Epidermal melanocyte (primary cell): Measurements from ENCODE around the gene CELF1.

Experiments used
- DNase-seq: peaks from one replicate; pipeline ENCODE4 v3.0.0; 2011; ENCODE audit warnings: low spot score; ENCODE audit not compliant: insufficient read length

Gene CELF1

GRCh38 chr11:47448566-47449427 is 104.1 kb downstream of the CELF1 start, which contains the start of gene RAPSN:
TSS of gene RAPSN (minus strand) at chr11:47449136. CDS start at chr11:47448964, 172 bp downstream.
- no peak for DNase-seq

- DNase-seq = no peak
Observed at GRCh38 chr11:47447906-47448305, 105.0 kb downstream of the CELF1 start.

- DNase-seq = no peak
Observed at GRCh38 chr11:47446833-47447232, 106.1 kb downstream of the CELF1 start.

GRCh38 chr11:47445840-47446239 is 107.1 kb downstream of the CELF1 start:
- DNase-seq = no peak

- no peak for DNase-seq
Observed at GRCh38 chr11:47443817-47444216, 109.1 kb downstream of the CELF1 start.

- DNase-seq = no peak
Observed at GRCh38 chr11:47443028-47443700, 109.8 kb downstream of the CELF1 start.

GRCh38 chr11:47442514-47442913 is 110.4 kb downstream of the CELF1 start:
- no peak for DNase-seq

GRCh38 chr11:47441421-47441820 is 111.5 kb downstream of the CELF1 start:
- no peak for DNase-seq

- DNase-seq = no peak
Observed at GRCh38 chr11:47440054-47440476, 112.9 kb downstream of the CELF1 start.

- DNase-seq = no peak
Observed at GRCh38 chr11:47438721-47439120, 114.2 kb downstream of the CELF1 start.

GRCh38 chr11:47437746-47438418 is 115.0 kb downstream of the CELF1 start:
- no peak for DNase-seq

- DNase-seq = no peak
Observed at GRCh38 chr11:47437218-47437745, 115.7 kb downstream of the CELF1 start.

GRCh38 chr11:47436726-47437125 is 116.2 kb downstream of the CELF1 start:
- no peak for DNase-seq

GRCh38 chr11:47435687-47436086 is 117.2 kb downstream of the CELF1 start:
- DNase-seq = no peak

GRCh38 chr11:47434011-47434786 is 118.7 kb downstream of the CELF1 start:
- DNase-seq = no peak

- DNase-seq = no peak
Observed at GRCh38 chr11:47433157-47433556, 119.8 kb downstream of the CELF1 start.

- no peak for DNase-seq
Observed at GRCh38 chr11:47431356-47432083, 121.4 kb downstream of the CELF1 start.

- no peak for DNase-seq
Observed at GRCh38 chr11:47430524-47430923, 122.4 kb downstream of the CELF1 start.

- DNase-seq = peak; percentile 93
Observed at GRCh38 chr11:47426062-47426956, 126.6 kb downstream of the CELF1 start, which contains the start of gene PSMC3. TSS of gene PSMC3 (minus strand) at chr11:47426439. CDS start at chr11:47426279, 160 bp downstream.
